ENCODE data around the gene RHBDL1. TPM values are rescaled to one million over a fixed set of nuclear protein-coding genes. Genes with fewer than 3 reads are reported as not detected.

The RHBDL1 gene
- 2.6 TPM for polyA plus RNA-seq
- long read RNA-seq, donor 1, partial matches to known transcripts: 0 of 1 reads
- long read RNA-seq, donor 1, other reads (novel, unspliced or antisense): 0 of 1 reads
- long read RNA-seq, donor 2, partial matches to known transcripts: 0 of 1 reads
- long read RNA-seq, donor 2, other reads (novel, unspliced or antisense): 0 of 1 reads
- long read RNA-seq, donor 3: 0 reads
- long read RNA-seq, donor 4: 0 reads
- long read RNA-seq, donor 5, partial matches to known transcripts: 0 of 1 reads
- long read RNA-seq, donor 5, other reads (novel, unspliced or antisense): 0 of 1 reads
- long read RNA-seq, donor 6, partial matches to known transcripts: 0 of 1 reads
- long read RNA-seq, donor 6, other reads (novel, unspliced or antisense): 0 of 1 reads
- long read RNA-seq, donor 7: 0 reads
- long read RNA-seq, donor 8: 0 reads
- long read RNA-seq, donor 9, partial matches to known transcripts: 0 of 1 reads
- long read RNA-seq, donor 9, other reads (novel, unspliced or antisense): 0 of 1 reads
- long read RNA-seq, donor 10, partial matches to known transcripts: 0 of 1 reads
- long read RNA-seq, donor 10, other reads (novel, unspliced or antisense): 0 of 1 reads
- long read RNA-seq, donor 11: 0 reads

- peak in 1 of 2 donors; percentile 46 for DNase-seq
- Histone ChIP-seq H3K4me3 (ENCODE audit: low read length) (peak within 1 kb of the TSS; percentile 43), H3K27me3 (ENCODE audit: control insufficient read depth, insufficient read depth, low read length) (peaks cover 4% of the 10 kb centered on the region), H3K9me3 (ENCODE audit: control insufficient read depth, low read depth, low read length) (peaks cover 5% of the 10 kb centered on the region), H3K4me1 (ENCODE audit: control insufficient read depth, insufficient read depth, low read length) (peaks cover 30% of the 10 kb centered on the region), H3K36me3 (ENCODE audit: control insufficient read depth, insufficient read depth, low read length) (peaks cover 36% of the 10 kb centered on the region), H3K27ac (ENCODE audit: low read length) (no peak within 1 kb of the TSS)
- no CpG with 5 or more reads among the region's 73 CpGs for WGBS (ENCODE audit: insufficient coverage, low lambda C conversion rate)
These were observed at the start of gene RHBDL1 for GRCh38 chr16:674968-675883. RHBDL1 (plus strand) TSS chr16:675671; CDS start chr16:675791, 120 bp downstream.

DNA sequence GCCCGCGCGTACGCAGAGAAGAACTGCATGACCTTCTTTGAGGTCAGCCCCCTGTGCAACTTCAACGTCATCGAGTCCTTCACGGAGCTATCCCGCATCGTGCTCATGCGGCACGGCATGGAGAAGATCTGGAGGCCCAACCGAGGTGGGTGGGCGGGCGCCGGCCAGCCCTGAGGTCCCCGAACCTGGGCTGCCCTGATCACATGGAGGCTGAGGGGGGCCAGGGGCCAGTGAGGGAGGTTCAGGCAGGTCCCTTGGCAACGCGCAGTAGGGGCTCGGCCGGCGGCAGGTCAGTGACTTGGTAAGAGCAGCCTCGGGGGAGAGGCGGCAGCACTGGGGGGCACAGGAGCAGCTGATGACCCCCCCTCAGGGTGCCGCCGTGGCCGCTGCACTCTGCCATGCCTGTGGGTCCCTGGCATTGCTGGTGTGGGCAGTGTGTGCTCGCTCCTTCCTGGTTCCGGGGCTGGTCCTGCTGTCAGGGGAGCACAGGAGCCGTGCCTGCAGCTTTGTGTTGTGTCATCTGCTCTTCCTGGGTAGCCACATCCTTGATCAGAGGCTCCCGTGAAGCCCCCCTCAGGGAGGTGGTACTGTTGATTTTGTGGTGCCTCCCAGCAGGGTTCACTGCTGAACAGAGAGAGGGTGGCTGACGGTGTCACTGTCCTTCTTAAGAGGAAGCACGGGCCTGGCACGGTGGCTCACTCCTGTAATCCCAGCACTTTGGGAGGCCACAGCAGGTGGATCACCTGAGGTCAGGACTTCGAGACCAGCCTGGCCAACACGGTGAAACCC, 49.3 kb upstream of the RHBDL1 start:
- Histone ChIP-seq H3K4me3 (ENCODE audit: low read length) (no peak overlapping the region), H3K36me3 (ENCODE audit: control insufficient read depth, insufficient read depth, low read length) (peaks cover 38% of the 10 kb centered on the region)
- WGBS (ENCODE audit: insufficient coverage, low lambda C conversion rate): no CpG with 5 or more reads among the region's 35 CpGs

DNA sequence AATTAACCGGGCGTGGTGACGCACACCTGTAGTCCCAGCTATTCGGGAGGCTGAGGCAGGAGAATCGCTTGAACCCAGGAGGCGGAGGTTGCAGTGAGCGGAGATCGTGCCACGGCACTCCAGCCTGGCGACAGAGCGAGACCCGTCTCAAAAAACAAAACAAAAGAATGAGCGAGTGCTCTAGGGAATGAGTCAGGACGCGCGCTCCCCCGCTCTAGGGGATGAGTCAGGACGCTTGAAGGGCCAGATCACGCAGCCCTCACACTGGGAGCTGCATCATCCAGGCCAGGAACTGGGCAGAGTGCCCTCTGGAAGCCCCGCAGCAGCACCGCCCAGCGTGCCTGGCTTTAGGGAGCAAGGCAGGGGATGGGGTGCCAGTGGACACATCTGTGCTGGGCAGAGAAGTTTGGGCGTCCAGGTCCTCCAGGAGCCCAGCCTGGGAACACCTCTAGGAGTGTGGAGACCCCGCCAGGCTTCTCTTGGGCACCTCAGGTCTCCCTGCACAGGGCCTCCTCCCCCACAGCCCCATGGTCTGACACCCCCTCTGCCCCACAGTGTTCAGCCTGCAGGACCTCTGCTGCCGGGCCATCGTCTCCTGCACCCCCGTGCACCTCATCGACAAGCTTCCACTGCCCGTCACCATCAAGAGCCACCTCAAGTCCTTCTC, 48.6 kb upstream of the RHBDL1 start:
- Histone ChIP-seq H3K27me3 (ENCODE audit: control insufficient read depth, insufficient read depth, low read length) (peaks cover 3% of the 10 kb centered on the region), H3K9me3 (ENCODE audit: control insufficient read depth, low read depth, low read length) (peaks cover 6% of the 10 kb centered on the region), H3K4me1 (ENCODE audit: control insufficient read depth, insufficient read depth, low read length) (peaks cover 19% of the 10 kb centered on the region), H3K36me3 (ENCODE audit: control insufficient read depth, insufficient read depth, low read length) (peaks cover 38% of the 10 kb centered on the region), H3K4me3 (ENCODE audit: low read length) (no peak overlapping the region), H3K27ac (ENCODE audit: low read length) (no peak overlapping the region)
- no peak for DNase-seq
- WGBS (ENCODE audit: insufficient coverage, low lambda C conversion rate): no CpG with 5 or more reads among the region's 29 CpGs

More for the DNA sequence above, 49.3 kb upstream of the RHBDL1 start:
- DNase-seq: no peak
- Histone ChIP-seq H3K27me3 (ENCODE audit: control insufficient read depth, insufficient read depth, low read length) (peaks cover 3% of the 10 kb centered on the region), H3K9me3 (ENCODE audit: control insufficient read depth, low read depth, low read length) (peaks cover 6% of the 10 kb centered on the region), H3K4me1 (ENCODE audit: control insufficient read depth, insufficient read depth, low read length) (peaks cover 22% of the 10 kb centered on the region), H3K27ac (ENCODE audit: low read length) (no peak overlapping the region)

- DNase-seq: no peak
- peaks cover 3% of the 10 kb centered on the region for H3K27me3 ChIP-seq (ENCODE audit: control insufficient read depth, insufficient read depth, low read length)
- H3K27ac ChIP-seq (ENCODE audit: low read length): no peak overlapping the region
- H3K4me1 ChIP-seq (ENCODE audit: control insufficient read depth, insufficient read depth, low read length): peaks cover 19% of the 10 kb centered on the region
- peaks cover 36% of the 10 kb centered on the region for H3K36me3 ChIP-seq (ENCODE audit: control insufficient read depth, insufficient read depth, low read length)
- no CpG with 5 or more reads among the region's 50 CpGs for WGBS (ENCODE audit: insufficient coverage, low lambda C conversion rate)
- H3K9me3 ChIP-seq (ENCODE audit: control insufficient read depth, low read depth, low read length): peaks cover 8% of the 10 kb centered on the region
- H3K4me3 ChIP-seq (ENCODE audit: low read length): no peak overlapping the region
These were observed 47.8 kb upstream of the RHBDL1 start for GRCh38 chr16:627454-628239.

DNA sequence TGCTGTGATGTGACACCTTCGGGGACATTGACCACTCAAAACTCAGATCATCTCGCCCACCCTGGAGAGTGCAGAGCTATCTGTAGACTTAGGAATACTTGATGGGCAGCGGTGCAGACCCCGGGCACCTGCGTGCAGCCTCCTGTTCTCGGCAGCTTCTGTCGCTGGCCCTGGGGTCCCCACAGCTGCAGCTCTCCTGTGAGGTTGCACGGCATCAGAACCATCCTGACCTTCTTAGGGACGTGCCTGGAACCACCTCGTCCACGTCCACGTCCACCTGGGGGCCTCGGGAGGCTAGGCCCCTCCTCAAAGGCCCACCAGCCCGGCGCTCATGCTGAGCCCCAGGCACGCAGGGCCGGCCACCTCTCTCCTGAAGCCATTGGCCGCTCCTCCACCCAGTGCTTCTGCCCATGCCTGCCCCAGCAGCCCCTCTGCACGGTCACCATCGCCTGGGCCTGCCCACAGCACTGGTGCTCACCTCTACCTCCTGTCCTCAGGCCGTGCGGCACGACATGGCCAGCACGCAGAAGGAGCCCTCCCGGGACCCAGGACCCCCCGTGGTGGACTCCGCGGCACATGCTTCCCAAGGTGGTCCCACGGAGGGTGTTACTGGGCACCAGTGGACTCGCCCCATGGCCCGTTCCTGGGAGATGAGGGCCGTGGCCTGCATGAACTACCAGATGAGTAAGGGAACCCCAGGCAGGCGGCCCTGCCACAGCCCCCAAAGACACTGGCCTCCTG, 47.0 kb upstream of the RHBDL1 start:
- peaks cover 36% of the 10 kb centered on the region for H3K36me3 ChIP-seq (ENCODE audit: control insufficient read depth, insufficient read depth, low read length)
- H3K27me3 ChIP-seq (ENCODE audit: control insufficient read depth, insufficient read depth, low read length): peaks cover 3% of the 10 kb centered on the region
- H3K27ac ChIP-seq (ENCODE audit: low read length): no peak overlapping the region
- no CpG with 5 or more reads among the region's 33 CpGs for WGBS (ENCODE audit: insufficient coverage, low lambda C conversion rate)
- no peak overlapping the region for H3K4me3 ChIP-seq (ENCODE audit: low read length)
- peaks cover 8% of the 10 kb centered on the region for H3K9me3 ChIP-seq (ENCODE audit: control insufficient read depth, low read depth, low read length)
- H3K4me1 ChIP-seq (ENCODE audit: control insufficient read depth, insufficient read depth, low read length): peaks cover 19% of the 10 kb centered on the region
- DNase-seq: no peak

DNA sequence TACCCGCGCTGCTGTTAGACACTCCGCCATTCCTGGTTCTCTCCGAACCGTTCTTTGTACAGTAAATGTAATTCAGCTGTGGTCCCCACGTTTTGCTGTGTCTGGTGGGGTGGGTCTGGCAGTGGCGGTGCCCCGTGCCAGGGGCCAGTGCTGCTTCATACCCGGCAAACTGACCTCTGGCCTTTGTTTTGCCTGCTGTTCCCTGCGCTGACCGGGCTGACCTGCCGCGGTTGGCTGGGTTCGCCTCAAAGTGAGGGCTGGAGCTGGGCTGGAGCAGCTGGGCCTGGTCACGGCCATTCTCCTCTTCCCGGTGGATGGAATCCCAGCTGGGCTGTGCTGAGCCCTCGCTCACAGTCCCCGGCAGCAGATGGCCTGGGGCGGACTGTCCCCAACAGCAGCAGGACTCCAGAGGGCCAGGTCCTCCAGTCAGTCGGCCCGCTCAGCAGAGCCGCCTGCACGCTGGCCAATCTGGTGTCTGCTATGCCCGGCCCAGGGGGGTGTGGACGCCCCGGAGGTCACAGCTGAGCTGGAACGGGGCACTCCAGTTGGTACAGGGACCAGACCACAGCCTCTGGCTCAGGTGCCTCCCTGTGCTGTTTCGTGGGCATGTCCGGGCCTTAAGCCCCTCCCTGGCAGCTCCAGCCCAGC, 46.2 kb upstream of the RHBDL1 start:
- no peak for DNase-seq
- Histone ChIP-seq H3K27ac (ENCODE audit: low read length) (no peak overlapping the region), H3K9me3 (ENCODE audit: control insufficient read depth, low read depth, low read length) (peaks cover 8% of the 10 kb centered on the region), H3K36me3 (ENCODE audit: control insufficient read depth, insufficient read depth, low read length) (peaks cover 43% of the 10 kb centered on the region), H3K27me3 (ENCODE audit: control insufficient read depth, insufficient read depth, low read length) (peaks cover 3% of the 10 kb centered on the region), H3K4me3 (ENCODE audit: low read length) (no peak overlapping the region), H3K4me1 (ENCODE audit: control insufficient read depth, insufficient read depth, low read length) (peaks cover 19% of the 10 kb centered on the region)
- no CpG with 5 or more reads among the region's 29 CpGs for WGBS (ENCODE audit: insufficient coverage, low lambda C conversion rate)

DNA sequence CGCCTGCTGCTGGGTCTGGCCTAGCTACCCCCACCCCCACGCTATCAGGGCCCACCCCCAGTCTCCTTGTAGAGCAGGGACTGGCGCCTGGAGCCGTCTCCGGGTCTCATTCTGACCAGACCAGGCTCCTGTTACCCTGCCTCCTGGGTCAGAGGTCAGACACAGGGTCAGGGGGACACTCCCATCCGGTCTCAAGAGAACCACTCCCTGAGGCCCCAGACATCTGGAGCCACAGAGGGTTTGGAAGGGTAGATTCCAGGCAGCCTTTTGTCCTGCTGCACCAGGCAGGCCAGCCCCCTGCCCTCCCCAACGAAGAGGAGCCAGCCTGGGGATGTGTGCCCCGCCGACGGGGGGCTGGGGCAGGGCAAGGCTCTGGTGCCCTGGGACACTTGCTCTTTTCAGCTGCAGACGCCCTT, 45.6 kb upstream of the RHBDL1 start:
- peaks cover 19% of the 10 kb centered on the region for H3K4me1 ChIP-seq (ENCODE audit: control insufficient read depth, insufficient read depth, low read length)
- no peak overlapping the region for H3K4me3 ChIP-seq (ENCODE audit: low read length)
- peaks cover 3% of the 10 kb centered on the region for H3K27me3 ChIP-seq (ENCODE audit: control insufficient read depth, insufficient read depth, low read length)
- H3K36me3 ChIP-seq (ENCODE audit: control insufficient read depth, insufficient read depth, low read length): peaks cover 44% of the 10 kb centered on the region
- no peak for DNase-seq
- H3K9me3 ChIP-seq (ENCODE audit: control insufficient read depth, low read depth, low read length): peaks cover 8% of the 10 kb centered on the region
- H3K27ac ChIP-seq (ENCODE audit: low read length): no peak overlapping the region
- no CpG with 5 or more reads among the region's 11 CpGs for WGBS (ENCODE audit: insufficient coverage, low lambda C conversion rate)

DNA sequence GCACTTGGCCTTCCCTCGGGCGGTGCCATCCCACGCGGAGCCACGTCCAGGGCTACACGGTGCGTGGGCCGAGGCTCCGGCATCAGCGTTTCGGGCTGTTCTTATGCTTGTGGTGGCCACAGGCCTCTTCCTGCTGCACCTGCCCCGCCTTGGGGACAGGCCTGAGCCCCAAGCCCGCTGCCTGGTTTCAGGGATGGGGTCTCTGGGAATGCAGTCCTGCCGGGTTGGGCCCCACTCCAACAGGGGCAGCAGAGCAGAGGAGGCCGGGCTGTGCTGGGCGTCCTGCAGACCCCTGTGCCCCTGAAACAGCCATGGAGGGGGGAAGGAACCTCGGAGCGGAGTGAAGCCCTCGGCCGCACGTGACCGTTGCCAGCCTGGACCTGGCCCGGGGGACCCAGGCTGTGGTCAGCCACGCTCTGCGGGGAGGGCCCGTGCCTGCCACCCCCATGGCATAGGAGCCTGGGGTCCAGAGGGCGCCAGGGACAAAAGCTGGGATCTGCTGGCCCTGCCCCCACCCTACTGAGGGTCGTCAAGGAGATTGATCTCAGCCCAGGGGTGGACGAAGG, 45.1 kb upstream of the RHBDL1 start:
- H3K9me3 ChIP-seq (ENCODE audit: control insufficient read depth, low read depth, low read length): peaks cover 8% of the 10 kb centered on the region
- no peak for DNase-seq
- H3K4me3 ChIP-seq (ENCODE audit: low read length): no peak overlapping the region
- H3K27me3 ChIP-seq (ENCODE audit: control insufficient read depth, insufficient read depth, low read length): peaks cover 3% of the 10 kb centered on the region
- H3K27ac ChIP-seq (ENCODE audit: low read length): no peak overlapping the region
- peaks cover 20% of the 10 kb centered on the region for H3K4me1 ChIP-seq (ENCODE audit: control insufficient read depth, insufficient read depth, low read length)
- H3K36me3 ChIP-seq (ENCODE audit: control insufficient read depth, insufficient read depth, low read length): peaks cover 42% of the 10 kb centered on the region
- no CpG with 5 or more reads among the region's 29 CpGs for WGBS (ENCODE audit: insufficient coverage, low lambda C conversion rate)

All from large intestine (tissue), 12 donors.